GM19438 (cell line): ENCODE results near the gene COG2.
"Not testable (repeated sequence)": the region's sequence is repeated elsewhere in the genome, so short reads cannot be mapped to it uniquely, and the experiment has no call there.

ENCODE experiments used
- ATAC-seq: cut with Tn5 transposase; IDR thresholded peaks from one replicate; pipeline ENCODE4 v1.9.1; 2021; ENCODE audit warnings: low read depth; ENCODE audit not compliant: unreplicated experiment

COG2 gene

GRCh38 chr1:230626232-230626631 lies 16.0 kb upstream of the COG2 start:
- no peak for ATAC-seq

- ATAC-seq = no peak
Measured at GRCh38 chr1:230627767-230628166, 14.5 kb upstream of the COG2 start.

GRCh38 chr1:230629511-230629910 lies 12.8 kb upstream of the COG2 start:
- no peak for ATAC-seq

- ATAC-seq = no peak
Measured at GRCh38 chr1:230631477-230631876, 10.8 kb upstream of the COG2 start.

- ATAC-seq = no peak
Measured at GRCh38 chr1:230632273-230632873, 9.9 kb upstream of the COG2 start.

GRCh38 chr1:230633469-230633868 lies 8.8 kb upstream of the COG2 start:
- ATAC-seq = no peak

- ATAC-seq = no peak
Measured at GRCh38 chr1:230634384-230634783, 7.9 kb upstream of the COG2 start.

GRCh38 chr1:230636575-230637148 lies 5.6 kb upstream of the COG2 start:
- no peak for ATAC-seq

- ATAC-seq = no peak
Measured at GRCh38 chr1:230639714-230640209, 2.5 kb upstream of the COG2 start.

GRCh38 chr1:230641346-230641745 lies 935 bp upstream of the COG2 start:
- no peak for ATAC-seq

GRCh38 chr1:230641900-230642262 lies 400 bp upstream of the COG2 start:
- ATAC-seq = peak; percentile 5

GRCh38 chr1:230643908-230644307 lies 1.6 kb downstream of the COG2 start:
- no peak for ATAC-seq

GRCh38 chr1:230646710-230647302 lies 4.5 kb downstream of the COG2 start:
- ATAC-seq = no peak

GRCh38 chr1:230647321-230647720 lies 5.0 kb downstream of the COG2 start:
- no peak for ATAC-seq

- no peak for ATAC-seq
Measured at GRCh38 chr1:230648114-230648513, 5.8 kb downstream of the COG2 start.

GRCh38 chr1:230650300-230650699 lies 8.0 kb downstream of the COG2 start:
- ATAC-seq = no peak

- no peak for ATAC-seq
Measured at GRCh38 chr1:230651235-230651634, 9.0 kb downstream of the COG2 start.

GRCh38 chr1:230656719-230657118 lies 14.4 kb downstream of the COG2 start:
- ATAC-seq = not testable (repeated sequence)

GRCh38 chr1:230658103-230658502 lies 15.8 kb downstream of the COG2 start:
- not testable (repeated sequence) for ATAC-seq

- ATAC-seq = no peak
Measured at GRCh38 chr1:230658691-230659090, 16.4 kb downstream of the COG2 start.

- ATAC-seq = no peak
Measured at GRCh38 chr1:230661976-230662375, 19.7 kb downstream of the COG2 start.

- ATAC-seq = no peak
Measured at GRCh38 chr1:230668227-230668626, 25.9 kb downstream of the COG2 start.
